HEK293T (cell line): ENCODE data around the gene BICD2.
"Not testable (repeated sequence)": the region's sequence is repeated elsewhere in the genome, so short reads cannot be mapped to it uniquely, and the experiment has no call there.

ENCODE experiments used
- CTCF ChIA-PET: fragments of 350-600 bp; formaldehyde crosslinking; extraction: SDS; loops from one replicate; lab custom pipeline; 2021; ENCODE audit warnings: antibody characterized with exemption, inconsistent platforms; lab: Yijun Ruan, JAX
- POLR2A ChIA-PET: fragments of 350-600 bp; formaldehyde crosslinking; extraction: SDS; loops from one replicate; lab custom pipeline; 2020; ENCODE audit warnings: antibody characterized with exemption, inconsistent platforms; lab: Yijun Ruan, JAX
- DNase-seq: peaks from one replicate; pipeline ENCODE4 v3.0.0; 2012; ENCODE audit warnings: mixed read lengths; ENCODE audit errors: extremely low spot score
- ARNT ChIP-seq: fragments of 450-650 bp; IDR thresholded peaks from 2 replicates; pipeline ENCODE4 v1.6.1; 2017; ENCODE audit warnings: mild to moderate bottlenecking
- BHLHE40 ChIP-seq: fragments of 450-650 bp; IDR thresholded peaks from 2 replicates; pipeline ENCODE4 v1.6.1; 2016; ENCODE audit warnings: mild to moderate bottlenecking, moderate library complexity, borderline replicate concordance
- CTBP1 ChIP-seq: fragments of 450-650 bp; IDR thresholded peaks from 2 replicates; pipeline ENCODE4 v1.6.1; 2016; ENCODE audit warnings: borderline replicate concordance
- ELF4 ChIP-seq: fragments of 450-650 bp; IDR thresholded peaks from 2 replicates; pipeline ENCODE4 v1.6.1; 2017; ENCODE audit warnings: antibody characterized with exemption
- FOXA1 ChIP-seq: fragments of 450-650 bp; IDR thresholded peaks from 2 replicates; pipeline ENCODE4 v1.6.1; 2016; ENCODE audit warnings: mild to moderate bottlenecking
- FOXK2 ChIP-seq: fragments of 450-650 bp; IDR thresholded peaks from 2 replicates; pipeline ENCODE4 v1.6.1; 2016; ENCODE audit warnings: mild to moderate bottlenecking
- FOXM1 ChIP-seq: fragments of 450-650 bp; IDR thresholded peaks from 2 replicates; pipeline ENCODE4 v1.6.1; 2017; ENCODE audit warnings: mild to moderate bottlenecking, borderline replicate concordance
- HDGF ChIP-seq: fragments of 450-650 bp; IDR thresholded peaks from 2 replicates; pipeline ENCODE4 v1.6.1; 2017; ENCODE audit warnings: antibody characterized with exemption, borderline replicate concordance
- L3MBTL2 ChIP-seq: fragments of 450-650 bp; conservative IDR thresholded peaks from 2 replicates; pipeline ENCODE4 v1.6.1; 2016; ENCODE audit warnings: mild to moderate bottlenecking
- LEF1 ChIP-seq: fragments of 450-650 bp; IDR thresholded peaks from 2 replicates; pipeline ENCODE4 v1.6.1; 2017; ENCODE audit warnings: mild to moderate bottlenecking, borderline replicate concordance
- NFRKB ChIP-seq: fragments of 450-650 bp; IDR thresholded peaks from 2 replicates; pipeline ENCODE4 v1.6.1; 2016; ENCODE audit warnings: mild to moderate bottlenecking, moderate library complexity
- PKNOX1 ChIP-seq: fragments of 450-650 bp; IDR thresholded peaks from 2 replicates; pipeline ENCODE4 v1.6.1; 2016
- SP1 ChIP-seq: fragments of 450-650 bp; IDR thresholded peaks from 2 replicates; pipeline ENCODE4 v1.6.1; 2017
- SUZ12 ChIP-seq: fragments of 450-650 bp; IDR thresholded peaks from 2 replicates; pipeline ENCODE4 v1.6.1; 2016; ENCODE audit warnings: mild to moderate bottlenecking
- TARDBP ChIP-seq: fragments of 450-650 bp; IDR thresholded peaks from 2 replicates; pipeline ENCODE4 v1.6.1; 2016
- ZNF384 ChIP-seq: fragments of 450-650 bp; IDR thresholded peaks from 2 replicates; pipeline ENCODE4 v1.6.1; 2016

BICD2 gene

GRCh38 chr9:92764381-92764987, at the start of gene BICD2:
TSS of gene BICD2 (minus strand) at chr9:92764833. CDS start at chr9:92764744, 89 bp downstream.
- CTCF ChIA-PET: no interaction called here
- TF ChIP-seq FOXA1: no peak
- TF ChIP-seq ARNT: no peak
- no peak for TF ChIP-seq NFRKB
- TF ChIP-seq SUZ12: no peak
- no peak for TF ChIP-seq ELF4
- no peak for TF ChIP-seq FOXM1
- no peak for TF ChIP-seq SP1
- TF ChIP-seq PKNOX1: no peak
- no peak for TF ChIP-seq ZNF384
- TF ChIP-seq BHLHE40: no peak
- TF ChIP-seq L3MBTL2: no peak
- TF ChIP-seq FOXK2: no peak
- TF ChIP-seq TARDBP: no peak
- TF ChIP-seq CTBP1: no peak
- TF ChIP-seq LEF1: no peak
- TF ChIP-seq HDGF: no peak
- DNase-seq: peak; percentile 18
- POLR2A ChIA-PET: interaction anchor here (1.0 to 1.2 kb wide), 4 partner anchors 20 to 94 kb away, joined by 4 read pairs; partner anchors contain the start of gene IPPK

- POLR2A ChIA-PET: interaction anchor here (1.5 kb wide), 1 partner anchor 139 kb away, joined by 7 read pairs; the partner anchor contains the start of gene IPPK
- CTCF ChIA-PET, DNase-seq: not testable (repeated sequence)
Measured at GRCh38 chr9:92809629-92810326, 45.1 kb upstream of the BICD2 start.

GRCh38 chr9:92808726-92809451, 44.3 kb upstream of the BICD2 start:
- POLR2A ChIA-PET: interaction anchor here (1.5 kb wide), 1 partner anchor 138 kb away, joined by 7 read pairs; the partner anchor contains the start of gene IPPK
- DNase-seq: peak; percentile 82
- CTCF ChIA-PET: no interaction called here
- no peak for TF ChIP-seq ARNT
- TF ChIP-seq FOXM1: no peak
- TF ChIP-seq TARDBP: no peak
- no peak for TF ChIP-seq HDGF
- TF ChIP-seq SP1: no peak
- no peak for TF ChIP-seq BHLHE40
- no peak for TF ChIP-seq PKNOX1
- no peak for TF ChIP-seq SUZ12
- no peak for TF ChIP-seq NFRKB
- no peak for TF ChIP-seq FOXA1
- peak; percentile 58; the same call in 1 of the 2 replicates for TF ChIP-seq CTBP1
- no peak for TF ChIP-seq LEF1
- no peak for TF ChIP-seq ZNF384
- peak; percentile 52; the same call in 1 of the 2 replicates for TF ChIP-seq ELF4
- peak; percentile 93 for TF ChIP-seq L3MBTL2
- TF ChIP-seq FOXK2: no peak

- POLR2A ChIA-PET: interaction anchor here (1.5 kb wide), 1 partner anchor 138 kb away, joined by 7 read pairs; the partner anchor contains the start of gene IPPK
- DNase-seq: no peak
- no peak for TF ChIP-seq BHLHE40
- no peak for TF ChIP-seq L3MBTL2
- no peak for TF ChIP-seq SUZ12
- TF ChIP-seq CTBP1: no peak
- TF ChIP-seq FOXK2: no peak
- TF ChIP-seq FOXA1: no peak
- TF ChIP-seq NFRKB: no peak
- no peak for TF ChIP-seq ARNT
- no peak for TF ChIP-seq PKNOX1
- TF ChIP-seq LEF1: no peak
- TF ChIP-seq SP1: no peak
- CTCF ChIA-PET: no interaction called here
Measured at GRCh38 chr9:92807757-92808725, 43.4 kb upstream of the BICD2 start.
